GM19099 (cell line): ENCODE results near the gene IZUMO1R.

Source experiments
- POLR2A ChIP-seq: IDR thresholded peaks from 3 replicates; pipeline ENCODE4 v1.6.1; 2011; ENCODE audit warnings: low read depth; ENCODE audit not compliant: insufficient read length; ENCODE audit errors: extremely low read depth

IZUMO1R gene

DNA sequence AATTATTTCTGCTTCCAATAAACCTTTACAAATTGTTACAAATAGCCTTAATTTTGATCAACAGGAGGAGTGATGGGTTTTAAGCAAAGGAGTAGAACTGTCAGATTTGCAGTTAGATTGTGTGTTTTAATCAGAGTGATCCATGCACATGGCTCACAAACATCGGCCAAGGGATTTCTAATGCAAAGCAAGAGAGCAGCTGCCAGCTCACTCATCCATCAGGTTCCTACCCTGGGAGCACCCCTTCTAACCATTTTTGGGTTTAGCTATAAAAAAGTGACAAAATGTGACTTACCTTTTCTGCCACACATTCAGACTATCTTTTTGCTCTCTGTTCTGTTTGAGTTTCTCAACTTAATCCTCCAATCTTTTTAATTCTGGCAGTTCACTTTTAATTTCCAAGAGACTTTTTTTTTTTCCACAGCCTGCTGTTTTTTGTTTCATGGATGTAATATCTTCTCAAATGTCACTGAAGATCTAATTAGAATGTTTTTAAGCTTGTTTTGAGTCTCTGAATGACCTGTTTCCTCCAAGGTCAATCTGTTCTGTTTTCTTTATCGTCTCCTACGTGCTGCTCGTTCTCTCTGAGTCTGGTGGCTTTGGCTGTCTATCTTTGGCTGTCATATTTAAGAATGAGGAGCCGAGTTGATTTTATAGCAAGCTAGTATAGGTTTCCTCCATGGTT, 6.0 kb downstream of the IZUMO1R start:
- no peak for TF ChIP-seq POLR2A

DNA sequence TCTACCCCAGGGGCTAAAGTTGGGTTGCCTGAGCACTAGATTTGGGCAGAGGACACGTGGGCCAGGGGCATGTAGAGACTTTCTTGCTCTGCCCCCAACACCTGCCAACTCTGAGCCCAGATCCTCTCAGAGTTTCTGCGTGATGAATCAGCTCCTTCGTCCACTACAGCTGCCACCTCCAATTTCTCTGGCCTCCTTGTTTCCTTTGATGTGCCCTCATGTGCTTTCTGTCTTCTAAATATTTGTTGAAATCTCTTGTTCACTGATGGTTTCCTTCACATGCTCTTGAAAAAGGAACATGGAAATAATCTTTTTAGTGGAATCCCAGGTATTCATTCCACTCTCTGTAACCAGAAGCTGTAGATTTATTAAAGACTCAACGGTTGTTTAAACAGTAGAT, 8.0 kb downstream of the IZUMO1R start:
- no peak for TF ChIP-seq POLR2A

DNA sequence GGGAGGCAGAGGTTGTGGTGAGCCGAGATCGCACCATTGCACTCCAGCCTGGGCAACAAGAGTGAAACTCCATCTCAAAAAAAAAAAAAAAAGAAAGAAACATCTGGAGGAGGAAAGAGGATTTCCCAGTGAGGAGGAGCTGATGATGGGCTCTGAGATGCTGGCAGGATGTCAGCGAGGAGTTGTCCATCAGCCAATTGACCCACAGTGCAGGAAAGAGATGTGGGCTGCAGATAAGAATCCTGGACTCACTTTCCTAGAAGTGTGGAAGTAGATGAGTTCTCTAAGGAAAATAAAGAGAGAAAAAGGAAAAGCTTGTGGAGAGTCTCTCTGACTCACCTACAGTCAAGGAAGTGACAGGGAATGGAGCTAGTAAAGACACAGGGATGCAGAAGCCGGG, 9.7 kb downstream of the IZUMO1R start:
- TF ChIP-seq POLR2A = no peak

DNA sequence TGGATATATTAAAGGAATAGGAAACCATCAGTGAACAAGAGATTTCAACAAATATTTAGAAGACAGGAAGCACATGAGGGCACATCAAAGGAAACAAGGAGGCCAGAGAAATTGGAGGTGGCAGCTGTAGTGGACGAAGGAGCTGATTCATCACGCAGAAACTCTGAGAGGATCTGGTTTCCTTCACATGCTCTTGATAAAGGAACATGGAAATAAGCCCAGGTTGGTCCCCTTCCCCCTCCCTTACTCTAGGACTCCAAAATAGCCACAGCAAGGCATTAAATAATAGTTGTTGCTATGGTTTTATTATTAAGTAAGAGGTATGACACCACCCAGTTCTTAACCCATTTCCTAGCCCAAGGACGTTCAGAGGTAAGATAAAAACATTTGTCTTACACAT, 11.3 kb downstream of the IZUMO1R start:
- TF ChIP-seq POLR2A = no peak

DNA sequence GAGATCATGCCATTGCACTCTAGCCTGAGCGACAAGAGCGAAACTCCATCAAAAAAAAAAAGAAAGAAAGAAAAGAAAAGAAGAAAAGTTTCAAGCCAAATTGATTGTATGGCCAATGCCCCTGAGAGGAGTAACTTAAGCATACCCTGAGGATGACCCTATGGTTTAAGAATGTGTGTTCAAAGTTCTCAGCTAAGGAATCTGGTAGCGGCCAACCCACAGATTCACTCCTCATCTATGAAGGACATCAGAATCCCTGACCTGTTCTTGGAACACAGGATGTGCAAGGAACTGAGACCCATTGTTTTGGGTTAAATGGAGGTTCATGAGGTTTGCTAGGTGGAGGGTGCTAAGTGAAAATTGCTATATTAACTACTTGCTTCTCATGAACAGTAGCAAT, 18.1 kb downstream of the IZUMO1R start:
- TF ChIP-seq POLR2A = no peak

DNA sequence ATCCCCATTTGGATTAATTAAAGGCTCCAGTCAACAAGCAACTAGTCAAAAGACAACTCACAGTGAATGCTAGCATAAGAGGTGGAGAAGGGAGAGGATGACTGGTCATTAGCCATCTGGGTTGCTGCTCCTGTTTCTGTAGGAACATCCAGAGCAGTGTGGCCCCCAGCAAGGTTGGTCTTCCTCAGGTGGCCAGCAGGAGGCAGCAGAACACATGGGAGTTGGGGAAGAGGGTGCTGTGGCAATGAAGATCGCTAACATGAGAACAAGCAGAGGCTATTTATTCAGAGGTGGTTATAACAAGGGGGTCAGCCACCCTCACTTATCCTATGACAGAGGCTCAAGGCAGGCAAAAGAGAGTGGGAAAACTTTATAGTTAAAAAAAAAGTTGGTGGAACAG, 21.3 kb downstream of the IZUMO1R start:
- no peak for TF ChIP-seq POLR2A

DNA sequence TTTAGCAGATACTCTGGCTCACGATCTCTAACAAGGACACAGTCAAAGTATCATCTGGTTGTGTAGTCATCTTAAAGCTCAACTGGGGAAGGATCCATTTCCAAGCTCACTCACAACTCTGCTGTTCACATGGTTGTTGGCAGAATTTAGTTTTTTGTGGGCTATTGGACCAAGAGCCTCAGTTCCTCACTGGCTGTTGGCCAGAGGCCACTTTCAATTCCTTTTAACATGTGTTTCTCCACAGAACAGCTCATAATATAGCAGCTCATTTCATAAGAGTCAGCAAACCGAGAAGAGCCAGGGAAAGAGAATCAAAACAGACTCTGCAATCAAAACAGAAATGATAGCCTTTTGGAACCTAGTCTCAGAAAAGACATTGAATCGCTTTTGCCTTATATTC, 22.6 kb downstream of the IZUMO1R start:
- no peak for TF ChIP-seq POLR2A

DNA sequence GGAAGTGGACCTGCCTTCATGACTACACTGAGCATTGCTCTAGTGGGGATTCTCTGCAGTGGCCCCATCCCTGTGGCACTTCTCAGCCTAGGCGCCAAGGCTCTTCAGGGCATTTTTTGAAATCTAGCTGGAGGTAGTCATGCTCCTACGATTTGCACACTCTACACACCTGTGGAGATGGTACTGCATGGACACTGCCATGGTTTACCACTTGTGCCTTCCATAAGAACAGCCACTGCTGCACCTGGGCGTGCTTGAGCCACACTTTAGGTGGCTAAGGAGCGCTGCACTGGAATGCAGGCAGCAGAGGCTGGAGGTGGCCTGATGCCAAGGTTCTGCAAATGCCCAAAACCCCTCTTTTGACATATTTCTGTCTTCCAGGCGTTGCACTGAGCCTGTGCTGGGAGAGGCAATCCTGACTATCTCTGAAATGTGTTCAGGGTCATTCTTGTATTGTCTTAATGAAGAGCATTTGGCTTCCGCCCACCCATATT, 24.3 kb downstream of the IZUMO1R start:
- TF ChIP-seq POLR2A = no peak

DNA sequence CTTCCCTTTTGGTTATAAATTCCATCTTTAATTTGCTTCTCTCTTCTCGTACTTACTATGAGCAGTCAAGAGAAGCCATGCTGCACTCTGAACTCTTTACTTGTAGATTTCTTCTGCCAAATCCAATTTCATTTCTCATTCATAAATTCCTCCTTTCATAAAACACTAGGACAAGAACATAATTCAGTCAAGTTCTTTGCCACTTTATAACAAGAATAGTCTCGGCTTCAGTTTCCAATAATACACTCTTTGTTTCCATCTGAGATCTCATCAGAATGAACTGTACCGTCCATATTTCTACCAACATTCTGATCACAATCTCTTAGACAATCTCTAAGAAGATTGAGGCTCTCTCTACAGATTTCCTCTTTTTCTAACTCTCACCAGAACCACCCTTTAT, 25.1 kb downstream of the IZUMO1R start:
- TF ChIP-seq POLR2A = no peak

DNA sequence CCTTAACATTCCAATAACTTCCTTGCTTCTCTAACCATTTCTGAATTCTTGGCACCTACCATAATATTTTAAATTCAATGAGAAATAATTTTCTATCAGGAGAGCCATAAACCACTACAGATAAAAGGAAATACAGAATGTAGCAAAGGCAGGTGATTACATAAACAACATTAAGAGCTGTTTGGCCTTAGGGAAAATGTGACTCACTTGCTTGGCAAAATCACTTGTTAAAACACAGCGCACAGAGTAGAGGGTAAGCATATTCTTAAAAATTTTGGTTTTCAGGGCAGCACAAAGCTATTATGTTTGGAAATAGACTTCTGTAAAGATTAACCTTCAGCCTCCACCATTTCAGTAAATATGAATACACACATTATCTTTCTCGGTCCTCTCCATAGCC, 26.4 kb downstream of the IZUMO1R start:
- no peak for TF ChIP-seq POLR2A

DNA sequence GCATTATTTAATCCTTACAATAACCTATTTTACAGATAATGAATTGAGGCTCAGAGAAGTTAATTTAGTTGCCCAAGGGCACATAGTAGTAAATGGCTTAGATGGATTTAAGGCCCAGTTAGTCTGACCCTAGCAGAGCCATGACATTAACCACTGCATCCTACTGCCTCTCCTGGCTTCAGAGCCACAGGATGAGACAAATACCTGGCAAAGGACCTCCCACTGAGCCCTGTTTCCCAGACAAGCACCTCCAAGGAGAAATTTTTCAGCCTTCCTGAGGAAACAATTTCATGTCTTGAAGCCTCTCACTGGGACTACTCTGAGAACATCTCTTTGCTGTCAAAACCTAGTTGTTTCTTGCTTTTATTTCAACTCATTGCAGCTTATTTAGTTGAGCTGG, 28.4 kb downstream of the IZUMO1R start:
- no peak for TF ChIP-seq POLR2A

DNA sequence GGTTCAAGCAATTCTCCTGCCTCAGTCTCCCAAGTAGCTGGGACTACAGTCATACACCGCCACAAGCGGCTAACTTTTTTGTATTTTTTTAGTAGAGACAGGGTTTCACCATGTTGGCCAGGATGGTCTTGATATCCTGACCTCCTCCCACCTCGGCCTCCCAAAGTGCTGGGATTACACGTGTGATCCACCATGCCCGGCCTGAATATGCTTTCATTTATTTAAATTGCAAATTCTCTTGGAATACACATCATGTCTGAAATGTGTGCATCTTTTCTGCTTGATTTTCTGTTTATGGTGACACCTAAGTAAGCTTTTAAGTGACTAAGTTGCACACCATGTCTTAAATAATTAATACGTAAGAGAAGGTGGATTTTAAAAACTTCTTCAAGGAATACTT, 31.7 kb downstream of the IZUMO1R start:
- TF ChIP-seq POLR2A = no peak

DNA sequence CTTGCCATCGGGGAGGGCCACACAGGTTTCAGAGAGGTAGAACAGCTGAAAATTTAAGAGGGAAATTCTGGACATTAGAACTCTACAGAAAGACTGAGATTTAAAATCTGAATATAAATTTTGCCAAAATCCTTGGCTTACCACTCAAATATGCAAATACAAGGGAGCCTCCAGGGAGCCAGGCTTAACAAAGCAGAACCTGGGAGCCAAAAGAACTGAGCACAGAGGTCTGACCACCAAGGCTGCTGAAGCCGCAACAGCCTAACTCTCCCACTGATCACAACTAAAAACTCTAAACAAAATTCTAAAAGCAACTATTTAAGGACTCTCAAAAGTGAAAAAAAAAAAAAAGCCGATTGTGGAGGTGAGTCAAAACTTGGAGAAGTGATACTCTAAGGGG, 34.3 kb downstream of the IZUMO1R start:
- TF ChIP-seq POLR2A = no peak

DNA sequence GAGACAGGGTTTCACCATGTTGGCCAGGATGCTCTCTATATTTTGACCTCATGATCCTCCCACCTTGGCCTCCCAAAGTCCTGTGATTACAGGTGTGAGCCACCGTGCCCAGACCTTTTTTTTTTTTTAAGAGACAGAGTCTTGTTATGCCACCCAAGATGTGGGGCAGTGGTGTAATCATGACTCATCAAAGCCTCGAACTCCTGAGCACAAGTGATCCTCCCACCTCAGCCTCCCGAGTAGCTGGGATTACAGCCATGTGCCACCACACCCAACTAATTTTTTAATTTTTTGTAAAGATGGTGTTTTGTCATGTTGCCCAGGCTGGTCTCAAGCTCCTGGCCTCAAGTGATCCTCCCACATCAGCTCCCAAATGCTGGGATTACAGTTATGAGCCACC, 37.9 kb downstream of the IZUMO1R start:
- no peak for TF ChIP-seq POLR2A

DNA sequence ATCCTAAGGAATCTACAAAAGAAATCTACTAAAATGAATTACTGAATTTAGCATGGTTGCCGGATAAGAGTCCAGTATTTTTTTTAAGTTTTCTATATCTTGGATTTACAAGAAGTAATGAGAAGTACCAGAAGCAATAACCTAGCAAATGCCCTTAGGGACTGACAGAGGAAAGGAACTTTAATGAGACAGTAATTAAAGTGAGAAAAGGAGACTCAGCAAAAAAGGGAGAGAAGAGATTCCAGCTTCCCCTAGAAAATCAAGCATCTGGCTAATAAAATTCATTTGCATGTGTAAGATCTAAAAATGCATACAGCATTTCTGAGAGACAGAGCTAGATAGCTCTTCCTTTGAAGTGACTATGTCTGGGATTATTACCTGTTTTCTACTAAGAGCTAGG, 39.1 kb downstream of the IZUMO1R start:
- no peak for TF ChIP-seq POLR2A
